ENCODE measurements around the gene SMG6.

The SMG6 gene

GRCh38 chr17:2083613-2084035 lies 220.0 kb downstream of the SMG6 start:
- TF ChIP-seq CTCF (IDR thresholded peaks at IDR 0.05; ENCODE audit: insufficient read depth, low read length, poor library complexity, severe bottlenecking) = peak; percentile 19
- DNase-seq (ENCODE audit: extremely low read depth, insufficient read length) = no peak

GRCh38 chr17:2082003-2082781 lies 221.4 kb downstream of the SMG6 start:
- Histone ChIP-seq H3K27me3 (replicated peaks; ENCODE audit: control insufficient read depth, insufficient read depth, low read length) (no peaks in the 10 kb centered on the region), H3K4me3 (replicated peaks; ENCODE audit: low read depth, low read length) (no peak overlapping the region), H3K36me3 (ENCODE audit: control insufficient read depth, insufficient read depth, low read length) (peaks cover 12% of the 10 kb centered on the region)
- DNase-seq (ENCODE audit: extremely low read depth, insufficient read length) = no peak
- TF ChIP-seq CTCF (IDR thresholded peaks at IDR 0.05; ENCODE audit: insufficient read depth, low read length, poor library complexity, severe bottlenecking) = no peak

More at GRCh38 chr17:2083613-2084035, 220.0 kb downstream of the SMG6 start:
- Histone ChIP-seq H3K4me3 (replicated peaks; ENCODE audit: low read depth, low read length) (no peak overlapping the region), H3K27me3 (replicated peaks; ENCODE audit: control insufficient read depth, insufficient read depth, low read length) (no peaks in the 10 kb centered on the region), H3K36me3 (ENCODE audit: control insufficient read depth, insufficient read depth, low read length) (peaks cover 10% of the 10 kb centered on the region)

GRCh38 chr17:2081564-2081963 lies 222.0 kb downstream of the SMG6 start:
- no peaks in the 10 kb centered on the region for H3K27me3 ChIP-seq (replicated peaks; ENCODE audit: control insufficient read depth, insufficient read depth, low read length)
- H3K36me3 ChIP-seq (ENCODE audit: control insufficient read depth, insufficient read depth, low read length) = peaks cover 17% of the 10 kb centered on the region
- H3K4me3 ChIP-seq (replicated peaks; ENCODE audit: low read depth, low read length) = no peak overlapping the region
- DNase-seq (ENCODE audit: extremely low read depth, insufficient read length) = no peak
- no peak for TF ChIP-seq CTCF (IDR thresholded peaks at IDR 0.05; ENCODE audit: insufficient read depth, low read length, poor library complexity, severe bottlenecking)

GRCh38 chr17:2077040-2077439 lies 226.5 kb downstream of the SMG6 start:
- Histone ChIP-seq H3K27me3 (replicated peaks; ENCODE audit: control insufficient read depth, insufficient read depth, low read length) (no peaks in the 10 kb centered on the region), H3K36me3 (ENCODE audit: control insufficient read depth, insufficient read depth, low read length) (peaks cover 12% of the 10 kb centered on the region), H3K4me3 (replicated peaks; ENCODE audit: low read depth, low read length) (no peak overlapping the region)
- DNase-seq (ENCODE audit: extremely low read depth, insufficient read length) = no peak
- no peak for TF ChIP-seq CTCF (IDR thresholded peaks at IDR 0.05; ENCODE audit: insufficient read depth, low read length, poor library complexity, severe bottlenecking)

GRCh38 chr17:2076087-2076984 lies 227.2 kb downstream of the SMG6 start:
- Histone ChIP-seq H3K4me3 (replicated peaks; ENCODE audit: low read depth, low read length) (no peak overlapping the region), H3K27me3 (replicated peaks; ENCODE audit: control insufficient read depth, insufficient read depth, low read length) (no peaks in the 10 kb centered on the region), H3K36me3 (ENCODE audit: control insufficient read depth, insufficient read depth, low read length) (peaks cover 9% of the 10 kb centered on the region)
- no peak for DNase-seq (ENCODE audit: extremely low read depth, insufficient read length)
- TF ChIP-seq CTCF (IDR thresholded peaks at IDR 0.05; ENCODE audit: insufficient read depth, low read length, poor library complexity, severe bottlenecking) = no peak
